ENCODE data around the gene SPATA2. TPM values are rescaled to one million over a fixed set of nuclear protein-coding genes. Genes with fewer than 3 reads are reported as not detected.

SPATA2 gene
- total and polyA plus RNA-seq, 2 of the 8 experiments (the other 6 are each of a cell fraction or from before 2014, with no cell fraction given), result 11.0 to 13.0 TPM

DNA sequence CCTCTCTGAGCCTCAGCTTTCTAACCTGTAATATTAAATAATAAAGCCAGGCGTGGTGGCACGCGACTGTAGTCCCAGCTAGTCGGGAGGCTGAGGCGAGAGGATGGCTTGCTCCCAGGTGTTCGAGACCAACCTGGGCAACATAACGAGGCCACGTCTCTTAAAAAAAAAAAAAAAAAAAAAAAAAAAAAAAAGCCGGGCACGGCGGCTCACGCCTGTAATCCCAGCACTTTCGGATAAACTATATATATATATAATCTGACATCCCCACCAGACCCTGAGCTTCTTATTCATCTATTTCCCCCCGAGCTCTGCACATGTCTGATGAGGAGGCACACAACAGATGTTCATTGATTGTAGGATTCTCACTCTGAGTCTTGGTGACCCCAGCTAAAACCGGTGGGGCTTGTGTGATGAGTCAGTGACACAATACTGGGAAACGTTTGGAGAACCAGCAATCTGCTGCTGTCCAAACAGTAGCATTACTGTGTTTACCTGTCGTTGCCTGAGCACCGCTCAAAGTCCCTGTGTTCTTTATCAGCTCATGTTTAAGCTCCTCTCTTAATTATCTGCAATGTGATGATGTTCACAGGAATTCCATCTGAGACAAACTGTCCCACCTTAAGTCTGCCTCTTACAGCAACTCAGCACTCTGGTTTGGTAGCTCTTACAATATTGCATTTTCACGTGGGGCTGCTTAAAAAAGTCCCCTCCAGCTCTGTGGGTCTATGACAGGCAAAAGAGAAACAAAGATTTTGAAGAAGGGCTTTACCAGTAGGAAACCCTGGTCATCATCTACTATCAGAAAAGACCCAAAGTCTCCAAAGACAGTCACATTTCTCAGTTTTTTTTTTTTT lies 1.0 kb upstream of the SPATA2 start (continued):
- no peak for TF ChIP-seq CEBPB (IDR thresholded peaks at IDR 0.05; ENCODE audit: low read depth, low read length)
- TF ChIP-seq TBP (IDR thresholded peaks at IDR 0.05; ENCODE audit: low read depth, low read length), result no peak
- no peak for TF ChIP-seq RBBP5 (IDR thresholded peaks at IDR 0.05; ENCODE audit: borderline replicate concordance, low read depth, low read length)
- TF ChIP-seq TAF7 (optimal IDR thresholded peaks at IDR 0.05; ENCODE audit: borderline replicate concordance, low read depth, low read length), result no peak
- TF ChIP-seq, protein P1, sequence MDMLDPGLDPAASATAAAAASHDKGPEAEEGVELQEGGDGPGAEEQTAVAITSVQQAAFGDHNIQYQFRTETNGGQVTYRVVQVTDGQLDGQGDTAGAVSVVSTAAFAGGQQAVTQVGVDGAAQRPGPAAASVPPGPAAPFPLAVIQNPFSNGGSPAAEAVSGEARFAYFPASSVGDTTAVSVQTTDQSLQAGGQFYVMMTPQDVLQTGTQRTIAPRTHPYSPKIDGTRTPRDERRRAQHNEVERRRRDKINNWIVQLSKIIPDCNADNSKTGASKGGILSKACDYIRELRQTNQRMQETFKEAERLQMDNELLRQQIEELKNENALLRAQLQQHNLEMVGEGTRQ (IDR thresholded peaks at IDR 0.05; ENCODE audit: low read length), result no peak
- no peak for TF ChIP-seq ZNF274 (IDR thresholded peaks at IDR 0.05; ENCODE audit: borderline replicate concordance, extremely low read depth, low read length)
- no peak for TF ChIP-seq E2F6 (IDR thresholded peaks at IDR 0.05)
- TF ChIP-seq SUZ12 (IDR thresholded peaks at IDR 0.05; ENCODE audit: low read length), result no peak
- TF ChIP-seq EP300 (IDR thresholded peaks at IDR 0.05; ENCODE audit: borderline replicate concordance in 1 of 2, low read depth in 2 of 2, low read length in 2 of 2), result no peak

Measured in H1 (cell line).